ENCODE data around the gene PTGES3.

DNA sequence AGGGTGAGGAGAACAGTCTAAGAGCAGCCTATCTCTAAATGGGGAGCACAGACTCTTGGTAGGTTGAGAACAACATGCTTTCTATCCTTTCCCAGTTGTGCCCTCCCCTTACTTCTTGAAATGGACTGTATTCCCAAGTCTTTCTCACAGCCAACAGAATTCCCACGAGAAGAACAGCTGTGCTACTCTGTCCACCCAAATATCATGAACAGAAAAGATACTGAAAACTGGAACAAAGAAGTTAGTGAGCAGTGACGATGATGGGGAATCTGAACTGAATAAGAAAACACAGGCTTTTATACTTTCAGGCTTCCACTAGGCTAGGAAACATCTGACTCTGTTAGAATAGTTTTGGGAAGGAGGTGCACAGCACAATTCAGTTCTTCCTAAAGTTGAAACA, 33.6 kb upstream of the PTGES3 start:
- no peak for TF ChIP-seq YY1 (IDR thresholded peaks at IDR 0.05; ENCODE audit: insufficient read depth, insufficient read length)
- TF ChIP-seq SUZ12 (IDR thresholded peaks at IDR 0.05; ENCODE audit: extremely low read depth, insufficient read depth, insufficient read length), result no peak
